Fibroblast of skin of right biceps (primary cell): ENCODE data around the gene WDR47.
"Not testable (repeated sequence)": the region's sequence is repeated elsewhere in the genome, so short reads cannot be mapped to it uniquely, and the experiment has no call there.

Source experiments
- DNase-seq: peaks from one replicate; pipeline ENCODE4 v3.0.0-alpha.2; 2013

Gene WDR47

GRCh38 chr1:108961752-108962486, 80.0 kb downstream of the WDR47 start:
- DNase-seq = no peak

- DNase-seq = no peak
Measured at GRCh38 chr1:108961198-108961597, 80.7 kb downstream of the WDR47 start.

GRCh38 chr1:108960719-108961118, 81.2 kb downstream of the WDR47 start:
- DNase-seq = no peak

DNA sequence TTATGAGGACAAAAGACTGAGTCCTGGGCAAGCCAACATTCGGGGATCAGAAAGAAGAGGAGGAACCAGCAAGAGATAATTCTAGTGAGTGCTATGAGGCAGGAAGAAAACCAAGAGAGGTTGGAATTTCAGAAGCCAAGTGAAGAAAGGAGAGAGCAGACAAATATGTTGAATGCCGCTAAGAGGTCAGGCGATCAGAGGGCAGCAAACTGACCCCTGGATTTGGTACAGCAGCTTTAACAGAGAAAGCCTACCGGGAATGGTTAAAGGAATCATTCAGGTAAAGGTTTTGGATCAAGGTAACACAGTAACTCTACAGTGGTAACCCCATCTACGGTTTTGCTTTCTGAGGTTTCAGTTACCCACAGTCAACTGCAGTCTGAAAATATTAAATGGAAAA, 84.0 kb downstream of the WDR47 start:
- no peak for DNase-seq

DNA sequence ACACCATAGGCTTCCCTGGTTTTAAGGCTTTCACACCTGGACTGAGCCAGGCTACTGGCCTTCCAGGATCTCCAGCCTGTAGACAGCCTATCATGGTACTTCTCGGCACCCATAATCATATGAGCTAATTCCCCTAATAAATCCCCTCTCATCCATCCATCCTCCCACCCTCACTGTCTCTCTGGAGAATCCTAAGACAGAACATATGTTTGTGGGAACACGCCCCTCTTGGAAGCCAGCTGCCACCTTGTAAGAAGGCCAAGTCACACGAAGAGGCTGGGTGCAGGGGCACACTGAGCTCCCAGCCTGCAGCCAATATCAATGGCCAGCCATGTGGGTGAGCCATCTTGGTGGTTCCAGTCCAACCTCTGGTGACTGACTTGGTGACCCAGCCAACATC, 86.0 kb downstream of the WDR47 start:
- DNase-seq = no peak

GRCh38 chr1:108955111-108955510, 86.8 kb downstream of the WDR47 start:
- DNase-seq = no peak

- no peak for DNase-seq
Measured at GRCh38 chr1:108953452-108953851, 88.5 kb downstream of the WDR47 start.

- no peak for DNase-seq
Measured at GRCh38 chr1:108951242-108951641, 90.7 kb downstream of the WDR47 start.

GRCh38 chr1:108949044-108949443, 92.9 kb downstream of the WDR47 start:
- no peak for DNase-seq

GRCh38 chr1:108947871-108948525, 93.9 kb downstream of the WDR47 start:
- DNase-seq = no peak

GRCh38 chr1:108936170-108936569, 105.7 kb downstream of the WDR47 start:
- DNase-seq = no peak

DNA sequence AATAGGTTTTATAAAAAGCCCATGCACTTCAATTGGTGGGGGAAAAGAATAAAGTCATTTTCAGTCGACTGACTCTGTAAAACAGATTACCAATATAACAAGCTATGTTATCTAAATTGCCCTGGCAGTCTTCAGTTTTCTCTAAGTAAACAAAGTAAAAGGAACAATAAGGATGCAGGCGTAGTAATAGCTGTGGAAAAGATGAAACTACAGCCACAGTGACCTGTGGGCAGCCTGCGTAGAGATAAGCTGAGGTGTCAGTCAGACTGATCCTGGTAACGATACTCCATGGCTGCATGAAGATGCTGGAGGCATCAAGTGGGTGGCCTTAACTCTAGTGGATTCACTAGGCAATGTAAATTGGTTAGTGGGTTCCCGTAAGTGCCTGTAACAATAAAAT, 108.0 kb downstream of the WDR47 start:
- no peak for DNase-seq

GRCh38 chr1:108927565-108927964, 114.3 kb downstream of the WDR47 start:
- not testable (repeated sequence) for DNase-seq

GRCh38 chr1:108925920-108926319, 116.0 kb downstream of the WDR47 start:
- no peak for DNase-seq
